Measurements from ENCODE around the gene IL1RAPL2. TPM values are rescaled to one million over a fixed set of nuclear protein-coding genes. Genes with fewer than 3 reads are reported as not detected.

IL1RAPL2 gene
- total and polyA plus RNA-seq, 2 of the 4 experiments (the other 2 are of a cell fraction) = 0.03 TPM; not detected in 1

- Histone ChIP-seq H2AK5ac (ENCODE audit: low read depth, low read length) (no peak overlapping the region), H2AFZ (replicated peaks; ENCODE audit: low read length, poor library complexity) (no peak overlapping the region), H3K18ac (ENCODE audit: low read depth, low read length) (no peak overlapping the region), H2BK15ac (ENCODE audit: low read depth, low read length) (no peak overlapping the region), H2BK20ac (ENCODE audit: low read depth, low read length) (no peak overlapping the region), H2BK5ac (ENCODE audit: low read depth, low read length, poor library complexity, severe bottlenecking) (no peak overlapping the region), H4K91ac (ENCODE audit: insufficient read depth, low read depth, low read length) (no peak overlapping the region), H3K23ac (ENCODE audit: low read depth, low read length) (no peak overlapping the region), H3K9ac (ENCODE audit: low read depth, low read length) (no peak overlapping the region), H3K27me3 (ENCODE audit: control insufficient read depth, insufficient read depth, low read length) (no peaks in the 10 kb centered on the region), H3K4me2 (ENCODE audit: low read depth, low read length) (no peak overlapping the region), H3K9me3 (ENCODE audit: control insufficient read depth, insufficient read depth, low read length) (peaks cover 1% of the 10 kb centered on the region; the same call in 1 of the 2 replicates), H3K36me3 (ENCODE audit: control insufficient read depth, insufficient read depth, low read length) (no peaks in the 10 kb centered on the region), H3K4ac (ENCODE audit: low read depth, low read length) (no peak overlapping the region), H2BK120ac (ENCODE audit: low read depth, low read length) (no peak overlapping the region), H3K9me1 (ENCODE audit: insufficient read depth, low read length) (no peaks in the 10 kb centered on the region), H2AK9ac (replicated peaks; ENCODE audit: low read depth, low read length, poor library complexity) (no peak overlapping the region), H3K56ac (ENCODE audit: extremely low read depth, insufficient read depth, low read length) (no peak overlapping the region), H4K8ac (ENCODE audit: low read depth in 2 of 2, low read length in 2 of 2) (no peak overlapping the region), H3K14ac (replicated peaks; ENCODE audit: low read depth, low read length) (no peak overlapping the region), H4K5ac (ENCODE audit: low read depth, low read length) (no peak overlapping the region), H3K27ac (ENCODE audit: insufficient read depth, low read length) (no peak overlapping the region), H4K20me1 (ENCODE audit: insufficient read depth, low read length) (no peaks in the 10 kb centered on the region), H3K79me1 (ENCODE audit: low read depth in 1 of 2, low read length in 2 of 2) (no peaks in the 10 kb centered on the region), H3K4me3 (ENCODE audit: insufficient read depth, low read depth, low read length) (no peak overlapping the region), H3K4me1 (ENCODE audit: control insufficient read depth, insufficient read depth, low read length) (no peaks in the 10 kb centered on the region)
- in situ Hi-C loops (cut with MboI; ENCODE audit: low sequenced_read_pairs) = no loop called here
- DNase-seq = no peak
- no peak for ATAC-seq (ENCODE audit: low read depth)
- dilution Hi-C loops (cut with HindIII; ENCODE audit: low sequenced_read_pairs, unreplicated experiment) = no loop called here
- POLR2A ChIA-PET (ENCODE audit: unreplicated experiment) = no interaction called here
- WGBS, 2 experiments (ENCODE audit: extremely low coverage in 2 of 2, insufficient read length in 1 of 2) = no CpG with 5 or more reads among the region's 1 CpG
- TF ChIP-seq CEBPB (IDR thresholded peaks at IDR 0.05; ENCODE audit: low read depth, low read length) (no peak), MAZ (IDR thresholded peaks at IDR 0.05; ENCODE audit: borderline replicate concordance, low read depth, low read length) (no peak), CHD1 (IDR thresholded peaks at IDR 0.05; ENCODE audit: low read depth, low read length) (no peak), RFX5 (IDR thresholded peaks at IDR 0.05; ENCODE audit: low read depth, low read length) (no peak), NFE2L2 (IDR thresholded peaks at IDR 0.05; ENCODE audit: low read depth, low read length) (no peak), USF2 (IDR thresholded peaks at IDR 0.05; ENCODE audit: low read depth, low read length) (no peak), MXI1 (IDR thresholded peaks at IDR 0.05; ENCODE audit: borderline replicate concordance, low read depth, low read length) (no peak), RCOR1 (IDR thresholded peaks at IDR 0.05; ENCODE audit: insufficient replicate concordance, low read length) (no peak), FOS (IDR thresholded peaks at IDR 0.05; ENCODE audit: low read depth, low read length) (no peak)
- TF ChIP-seq, protein P1, sequence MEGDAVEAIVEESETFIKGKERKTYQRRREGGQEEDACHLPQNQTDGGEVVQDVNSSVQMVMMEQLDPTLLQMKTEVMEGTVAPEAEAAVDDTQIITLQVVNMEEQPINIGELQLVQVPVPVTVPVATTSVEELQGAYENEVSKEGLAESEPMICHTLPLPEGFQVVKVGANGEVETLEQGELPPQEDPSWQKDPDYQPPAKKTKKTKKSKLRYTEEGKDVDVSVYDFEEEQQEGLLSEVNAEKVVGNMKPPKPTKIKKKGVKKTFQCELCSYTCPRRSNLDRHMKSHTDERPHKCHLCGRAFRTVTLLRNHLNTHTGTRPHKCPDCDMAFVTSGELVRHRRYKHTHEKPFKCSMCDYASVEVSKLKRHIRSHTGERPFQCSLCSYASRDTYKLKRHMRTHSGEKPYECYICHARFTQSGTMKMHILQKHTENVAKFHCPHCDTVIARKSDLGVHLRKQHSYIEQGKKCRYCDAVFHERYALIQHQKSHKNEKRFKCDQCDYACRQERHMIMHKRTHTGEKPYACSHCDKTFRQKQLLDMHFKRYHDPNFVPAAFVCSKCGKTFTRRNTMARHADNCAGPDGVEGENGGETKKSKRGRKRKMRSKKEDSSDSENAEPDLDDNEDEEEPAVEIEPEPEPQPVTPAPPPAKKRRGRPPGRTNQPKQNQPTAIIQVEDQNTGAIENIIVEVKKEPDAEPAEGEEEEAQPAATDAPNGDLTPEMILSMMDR (conservative IDR thresholded peaks at IDR 0.05; ENCODE audit: low read depth, low read length) = no peak
- TF ChIP-seq, protein P2, sequence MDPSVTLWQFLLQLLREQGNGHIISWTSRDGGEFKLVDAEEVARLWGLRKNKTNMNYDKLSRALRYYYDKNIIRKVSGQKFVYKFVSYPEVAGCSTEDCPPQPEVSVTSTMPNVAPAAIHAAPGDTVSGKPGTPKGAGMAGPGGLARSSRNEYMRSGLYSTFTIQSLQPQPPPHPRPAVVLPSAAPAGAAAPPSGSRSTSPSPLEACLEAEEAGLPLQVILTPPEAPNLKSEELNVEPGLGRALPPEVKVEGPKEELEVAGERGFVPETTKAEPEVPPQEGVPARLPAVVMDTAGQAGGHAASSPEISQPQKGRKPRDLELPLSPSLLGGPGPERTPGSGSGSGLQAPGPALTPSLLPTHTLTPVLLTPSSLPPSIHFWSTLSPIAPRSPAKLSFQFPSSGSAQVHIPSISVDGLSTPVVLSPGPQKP (IDR thresholded peaks at IDR 0.05; ENCODE audit: borderline replicate concordance, low read depth, low read length) = no peak
- intact Hi-C loops (cut with micrococcal nuclease) = no loop called here
- CTCF ChIA-PET = no interaction called here
- no TSS peak for BruUV-seq (replicated peaks)
These were observed 1082.7 kb downstream of the IL1RAPL2 start for GRCh38 chrX:105648732-105649131.
